ENCODE results near the gene LRRC8B.

DNA sequence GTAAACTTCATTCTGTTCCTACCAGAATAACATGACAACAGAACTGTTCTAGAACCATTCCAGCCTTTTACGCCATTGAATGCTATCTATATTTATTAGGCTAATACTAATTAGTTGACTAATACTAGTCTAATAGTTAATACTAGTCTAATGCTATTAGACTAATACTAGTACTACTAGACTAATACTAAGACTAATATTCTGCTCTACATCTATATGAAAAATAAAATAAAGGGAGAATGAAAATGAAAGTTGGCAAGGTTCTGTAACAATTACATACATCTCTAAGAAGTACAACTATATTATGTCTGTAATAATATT is 40.9 kb upstream of the LRRC8B start:
- TF ChIP-seq, protein P1, sequence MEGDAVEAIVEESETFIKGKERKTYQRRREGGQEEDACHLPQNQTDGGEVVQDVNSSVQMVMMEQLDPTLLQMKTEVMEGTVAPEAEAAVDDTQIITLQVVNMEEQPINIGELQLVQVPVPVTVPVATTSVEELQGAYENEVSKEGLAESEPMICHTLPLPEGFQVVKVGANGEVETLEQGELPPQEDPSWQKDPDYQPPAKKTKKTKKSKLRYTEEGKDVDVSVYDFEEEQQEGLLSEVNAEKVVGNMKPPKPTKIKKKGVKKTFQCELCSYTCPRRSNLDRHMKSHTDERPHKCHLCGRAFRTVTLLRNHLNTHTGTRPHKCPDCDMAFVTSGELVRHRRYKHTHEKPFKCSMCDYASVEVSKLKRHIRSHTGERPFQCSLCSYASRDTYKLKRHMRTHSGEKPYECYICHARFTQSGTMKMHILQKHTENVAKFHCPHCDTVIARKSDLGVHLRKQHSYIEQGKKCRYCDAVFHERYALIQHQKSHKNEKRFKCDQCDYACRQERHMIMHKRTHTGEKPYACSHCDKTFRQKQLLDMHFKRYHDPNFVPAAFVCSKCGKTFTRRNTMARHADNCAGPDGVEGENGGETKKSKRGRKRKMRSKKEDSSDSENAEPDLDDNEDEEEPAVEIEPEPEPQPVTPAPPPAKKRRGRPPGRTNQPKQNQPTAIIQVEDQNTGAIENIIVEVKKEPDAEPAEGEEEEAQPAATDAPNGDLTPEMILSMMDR (IDR thresholded peaks at IDR 0.05): no peak
- TF ChIP-seq SIN3A (IDR thresholded peaks at IDR 0.05; ENCODE audit: borderline replicate concordance, low read depth, low read length) (no peak), RAD21 (IDR thresholded peaks at IDR 0.05; ENCODE audit: low read length) (no peak), JUND (IDR thresholded peaks at IDR 0.05) (no peak), POLR2AphosphoS5 (IDR thresholded peaks at IDR 0.05; ENCODE audit: low read depth, low read length) (no peak)
